Hepatocyte (in vitro differentiated cells): ENCODE measurements around the gene TXNDC17.

Experiments used
- EZH2 ChIP-seq: fragments of 200-600 bp; sonication (generic); IDR thresholded peaks from 2 replicates; pipeline ENCODE4 v1.6.1; 2016; ENCODE audit warnings: antibody characterized with exemption, mild to moderate bottlenecking, borderline replicate concordance
- TF ChIP-seq, protein P1 (sequence below): fragments of 200-600 bp; sonication (generic); IDR thresholded peaks from 2 replicates; pipeline ENCODE4 v1.5.1; 2016; ENCODE audit warnings: antibody characterized with exemption, mild to moderate bottlenecking; ENCODE audit not compliant: poor library complexity

DNA sequence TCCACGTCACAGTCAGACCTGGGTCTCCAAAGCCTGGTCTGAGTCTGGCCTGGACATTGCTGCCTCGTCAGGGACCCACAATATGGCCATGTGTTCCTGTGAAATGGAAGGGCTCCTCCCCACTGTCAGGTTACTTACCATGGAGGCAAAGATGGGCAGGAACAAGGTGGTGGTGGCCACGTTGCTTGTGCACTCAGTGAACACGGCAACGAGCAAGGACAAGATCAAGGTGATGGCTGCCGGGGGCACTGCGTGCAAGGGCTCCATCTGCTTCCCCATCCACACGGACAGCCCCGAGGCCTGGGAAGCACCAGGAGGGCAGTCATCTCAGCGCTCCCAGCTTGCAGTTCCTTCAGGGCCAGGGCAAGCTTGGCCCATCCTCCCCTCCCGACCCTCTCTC is 49.8 kb downstream of the TXNDC17 start:
- no peak for TF ChIP-seq EZH2
- TF ChIP-seq, protein P1, sequence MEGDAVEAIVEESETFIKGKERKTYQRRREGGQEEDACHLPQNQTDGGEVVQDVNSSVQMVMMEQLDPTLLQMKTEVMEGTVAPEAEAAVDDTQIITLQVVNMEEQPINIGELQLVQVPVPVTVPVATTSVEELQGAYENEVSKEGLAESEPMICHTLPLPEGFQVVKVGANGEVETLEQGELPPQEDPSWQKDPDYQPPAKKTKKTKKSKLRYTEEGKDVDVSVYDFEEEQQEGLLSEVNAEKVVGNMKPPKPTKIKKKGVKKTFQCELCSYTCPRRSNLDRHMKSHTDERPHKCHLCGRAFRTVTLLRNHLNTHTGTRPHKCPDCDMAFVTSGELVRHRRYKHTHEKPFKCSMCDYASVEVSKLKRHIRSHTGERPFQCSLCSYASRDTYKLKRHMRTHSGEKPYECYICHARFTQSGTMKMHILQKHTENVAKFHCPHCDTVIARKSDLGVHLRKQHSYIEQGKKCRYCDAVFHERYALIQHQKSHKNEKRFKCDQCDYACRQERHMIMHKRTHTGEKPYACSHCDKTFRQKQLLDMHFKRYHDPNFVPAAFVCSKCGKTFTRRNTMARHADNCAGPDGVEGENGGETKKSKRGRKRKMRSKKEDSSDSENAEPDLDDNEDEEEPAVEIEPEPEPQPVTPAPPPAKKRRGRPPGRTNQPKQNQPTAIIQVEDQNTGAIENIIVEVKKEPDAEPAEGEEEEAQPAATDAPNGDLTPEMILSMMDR: no peak
